Measurements from ENCODE around the gene GNB3. TPM values are rescaled to one million over a fixed set of nuclear protein-coding genes. Genes with fewer than 3 reads are reported as not detected.

GNB3 gene
- total RNA-seq (2022; extraction: Qiagen RNA extraction), result 1.0 to 2.0 TPM (median 1.6 TPM) in 5 replicates

DNA sequence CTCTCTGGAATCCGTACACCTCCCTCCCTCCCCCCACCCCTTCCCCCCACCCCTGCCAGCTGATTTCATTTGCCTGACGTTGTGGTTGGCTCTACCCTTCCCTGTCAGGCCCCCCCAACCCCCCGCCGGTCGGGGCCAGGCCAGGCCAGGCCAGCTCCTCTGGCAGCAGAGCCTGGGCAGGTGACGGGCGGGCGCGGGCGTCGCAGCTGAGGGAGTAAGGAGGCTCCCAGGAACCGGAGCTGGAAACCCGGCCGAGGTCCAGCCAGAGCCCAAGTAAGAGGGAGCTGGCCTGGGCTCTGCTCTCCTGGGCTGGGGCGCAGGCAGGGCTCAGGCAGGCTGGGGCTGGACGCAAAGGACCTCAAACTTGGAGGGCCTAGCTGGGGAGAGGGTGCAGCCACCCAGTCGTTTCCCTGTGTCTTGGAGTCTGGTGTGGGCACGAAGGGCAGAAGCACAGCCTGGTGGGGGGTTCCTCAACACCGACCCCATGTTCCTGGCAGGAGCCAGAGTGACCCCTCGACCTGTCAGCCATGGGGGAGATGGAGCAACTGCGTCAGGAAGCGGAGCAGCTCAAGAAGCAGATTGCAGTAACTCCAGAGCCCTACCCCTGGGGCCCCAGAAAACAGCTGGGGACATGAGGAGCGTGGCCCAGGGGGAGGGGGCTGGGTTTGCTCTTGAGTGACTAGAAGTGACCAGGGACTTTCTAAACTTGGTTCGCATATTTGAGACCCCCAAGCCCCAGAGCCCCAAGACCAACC is at the start of gene GNB3:
GNB3 (plus strand) TSS at position 165 of the 755 bp plus-strand sequence; CDS start at position 528, 363 bp downstream.

DNA sequence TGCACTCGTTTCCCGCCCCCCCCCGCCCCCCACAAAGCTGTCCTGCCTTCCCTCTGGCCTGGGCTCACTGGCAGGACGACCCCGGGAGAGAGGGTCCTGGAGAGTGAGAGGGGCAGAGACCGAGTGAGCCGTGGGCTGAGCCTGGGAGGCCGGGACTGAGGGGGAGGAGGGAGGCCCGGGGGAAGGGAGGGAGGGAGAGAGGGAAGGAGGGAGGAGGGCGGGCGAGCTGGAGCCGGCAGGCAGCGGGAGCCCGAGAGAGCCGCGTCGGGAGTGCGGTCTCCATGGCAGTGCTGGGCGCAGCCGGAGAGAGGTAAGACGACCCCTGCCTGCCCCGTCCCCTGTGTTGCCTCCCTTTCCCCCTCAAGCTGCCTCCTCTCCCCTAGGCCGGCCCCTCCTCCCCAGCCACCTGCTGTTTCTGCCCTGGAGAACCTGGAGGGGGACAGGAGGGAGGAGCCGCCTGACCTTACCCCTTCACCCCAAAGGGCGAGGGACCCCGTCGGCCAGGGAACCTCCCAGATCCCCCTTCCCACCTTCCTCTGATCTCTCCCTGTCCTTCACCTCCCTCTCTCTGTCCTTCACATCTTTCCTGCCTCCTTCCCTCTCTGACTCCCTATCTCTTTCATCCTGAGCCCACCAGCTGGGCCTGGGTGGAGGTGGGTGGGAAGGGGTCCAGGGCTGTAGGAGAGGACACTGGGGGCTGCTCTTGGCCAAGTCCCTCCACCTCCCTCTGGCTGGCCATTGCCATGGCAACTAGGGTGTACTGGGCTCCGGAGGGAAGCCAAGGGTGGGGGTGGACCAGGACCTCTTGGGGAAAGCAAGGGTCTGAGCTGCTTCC is 18.9 kb upstream of the GNB3 start, which contains the start of gene GPR162:
GPR162 (plus strand) TSS at position 231 of the 835 bp plus-strand sequence. CDS start 2,078 bp downstream, outside the sequence.

DNA sequence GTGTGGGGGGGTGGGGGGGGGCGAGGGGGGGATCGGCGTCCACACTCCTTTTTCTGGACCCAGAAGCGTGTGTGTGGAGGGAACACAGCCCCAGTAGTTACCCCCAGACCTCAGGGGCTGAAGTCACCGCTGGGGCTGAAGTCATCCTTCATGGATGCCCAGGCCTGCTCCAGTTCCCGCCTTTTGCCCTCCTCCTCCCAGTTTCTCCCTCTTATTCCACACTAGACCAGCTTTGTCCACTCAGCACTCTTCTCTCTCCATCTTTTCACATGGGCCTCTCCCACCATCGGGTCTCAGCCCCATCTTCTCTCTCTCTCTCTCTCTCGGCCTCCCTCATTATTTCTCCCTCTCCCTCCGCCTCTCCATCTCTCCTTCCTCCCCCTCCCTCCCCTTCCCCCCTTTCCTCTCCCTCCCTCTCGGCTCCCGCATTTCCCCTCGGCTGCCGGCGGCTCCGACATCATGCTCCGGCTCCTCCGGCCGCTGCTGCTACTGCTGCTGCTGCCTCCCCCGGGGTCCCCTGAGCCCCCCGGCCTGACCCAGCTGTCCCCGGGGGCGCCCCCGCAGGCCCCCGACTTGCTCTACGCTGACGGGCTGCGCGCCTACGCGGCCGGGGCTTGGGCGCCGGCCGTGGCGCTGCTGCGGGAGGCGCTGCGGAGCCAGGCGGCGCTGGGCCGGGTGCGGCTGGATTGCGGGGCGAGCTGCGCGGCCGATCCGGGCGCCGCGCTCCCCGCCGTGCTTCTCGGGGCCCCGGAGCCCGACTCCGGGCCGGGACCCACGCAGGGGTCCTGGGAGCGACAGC is 12.5 kb upstream of the GNB3 start, which contains the start of gene P3H3:
P3H3 (plus strand) TSS at position 426 of the 799 bp plus-strand sequence; CDS start at position 460, 34 bp downstream.

DNA sequence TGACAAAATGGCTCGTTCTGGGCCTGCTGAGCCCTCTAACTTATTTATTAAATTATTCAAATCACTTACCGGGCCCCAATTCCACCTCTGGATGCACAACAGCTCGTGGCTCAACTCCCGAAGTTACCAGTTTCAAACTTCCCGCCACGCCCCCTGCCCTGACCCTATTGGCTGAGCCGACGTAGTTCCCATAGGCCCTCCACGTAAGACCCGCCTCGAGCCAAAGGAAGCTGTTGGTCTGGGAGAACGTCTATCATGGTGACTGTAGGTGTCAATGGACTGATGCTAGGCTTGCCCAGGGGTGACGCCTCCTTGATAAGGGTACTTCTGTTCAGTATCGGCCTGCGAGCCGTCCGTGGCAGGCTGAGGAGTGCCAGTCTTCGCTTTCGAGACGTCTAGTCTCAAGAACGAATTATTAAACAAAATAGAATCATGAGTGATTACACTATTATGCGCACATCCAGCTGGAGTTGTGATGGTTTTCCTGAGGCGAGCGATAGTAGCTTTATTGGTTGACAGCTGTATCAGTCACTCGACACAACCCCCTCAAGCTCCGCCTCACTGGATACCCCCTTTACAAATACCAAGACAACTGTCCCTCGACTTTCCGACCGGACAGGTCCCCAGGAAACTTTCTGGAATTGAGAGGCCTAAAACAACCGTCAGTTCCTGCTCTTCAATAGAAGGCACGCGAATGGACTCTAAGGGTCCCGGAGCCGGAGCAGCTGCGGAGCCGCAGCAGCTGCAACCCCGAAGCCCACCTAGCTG is 10.6 kb downstream of the GNB3 start, which contains the start of gene CDCA3:
CDCA3 (minus strand) TSS at position 134 of the 768 bp plus-strand sequence. CDS start 334 bp downstream, outside the sequence.

DNA sequence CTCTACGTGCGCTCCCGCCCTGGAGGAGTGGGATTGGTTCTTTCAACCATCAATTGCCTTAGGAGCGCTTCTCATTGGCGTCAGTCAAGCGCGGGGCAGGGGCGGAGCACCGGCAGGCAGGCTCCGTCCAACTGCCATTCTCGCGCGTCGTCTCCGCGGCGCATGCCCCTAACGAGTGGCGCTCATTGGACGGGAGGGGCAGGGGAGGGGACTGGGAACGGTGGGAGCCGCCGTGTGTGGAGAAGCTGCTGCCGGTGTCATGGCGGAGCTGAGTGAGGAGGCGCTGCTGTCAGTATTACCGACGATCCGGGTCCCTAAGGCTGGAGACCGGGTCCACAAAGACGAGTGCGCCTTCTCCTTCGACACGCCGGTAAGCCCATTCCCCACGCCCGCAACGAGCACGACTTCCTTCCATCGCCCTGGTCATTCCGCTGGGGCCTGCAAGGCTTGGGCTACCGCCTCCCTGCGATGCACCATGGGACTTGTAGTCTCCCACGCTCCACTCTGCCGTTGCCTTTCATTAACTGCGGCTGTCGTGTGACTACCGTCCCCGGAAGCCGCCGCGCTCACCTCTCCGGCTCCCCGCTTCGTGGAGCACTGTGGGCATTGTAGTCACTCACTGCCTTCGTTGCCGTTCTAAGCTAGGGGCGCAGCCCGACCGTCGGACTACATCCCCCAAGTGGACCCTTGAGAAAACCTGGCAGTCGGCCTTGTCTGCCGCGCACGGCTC is 11.4 kb downstream of the GNB3 start, which contains the start of gene USP5:
USP5 (plus strand) TSS at position 230 of the 730 bp plus-strand sequence; CDS start at position 260, 30 bp downstream.

DNA sequence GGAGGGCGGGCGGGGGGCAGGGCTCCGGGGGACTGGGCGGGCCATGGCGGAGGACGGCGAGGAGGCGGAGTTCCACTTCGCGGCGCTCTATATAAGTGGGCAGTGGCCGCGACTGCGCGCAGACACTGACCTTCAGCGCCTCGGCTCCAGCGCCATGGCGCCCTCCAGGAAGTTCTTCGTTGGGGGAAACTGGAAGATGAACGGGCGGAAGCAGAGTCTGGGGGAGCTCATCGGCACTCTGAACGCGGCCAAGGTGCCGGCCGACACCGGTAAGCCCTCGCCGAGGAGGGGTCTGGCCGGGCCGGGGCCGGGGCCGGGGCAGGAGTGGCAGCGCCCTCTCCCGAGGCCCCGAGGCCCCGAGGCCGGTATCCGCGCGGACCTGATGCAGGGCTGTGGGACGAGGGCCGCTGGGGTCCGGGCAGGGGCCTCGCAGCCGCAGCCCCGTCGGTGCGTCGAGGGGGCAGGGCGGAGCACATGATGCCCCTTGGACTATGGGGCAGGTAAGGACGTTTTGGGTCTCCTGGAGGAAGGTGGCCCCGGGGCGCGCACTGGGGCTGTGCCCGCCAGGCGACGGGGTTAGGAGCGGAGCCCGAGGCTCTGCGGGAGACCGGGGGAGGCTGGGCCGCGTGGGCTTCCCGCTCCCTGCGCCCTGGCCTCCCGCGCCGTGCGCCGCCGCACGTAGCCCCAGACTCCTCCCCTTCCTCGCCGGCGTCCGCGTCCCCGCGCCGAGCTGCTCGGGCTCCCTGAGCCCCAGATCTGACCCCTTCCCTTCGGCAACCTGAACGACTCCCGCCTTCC is 26.9 kb downstream of the GNB3 start, which contains the start of gene TPI1:
TPI1 (plus strand) TSS at position 119 of the 798 bp plus-strand sequence; CDS start at position 155, 36 bp downstream.

DNA sequence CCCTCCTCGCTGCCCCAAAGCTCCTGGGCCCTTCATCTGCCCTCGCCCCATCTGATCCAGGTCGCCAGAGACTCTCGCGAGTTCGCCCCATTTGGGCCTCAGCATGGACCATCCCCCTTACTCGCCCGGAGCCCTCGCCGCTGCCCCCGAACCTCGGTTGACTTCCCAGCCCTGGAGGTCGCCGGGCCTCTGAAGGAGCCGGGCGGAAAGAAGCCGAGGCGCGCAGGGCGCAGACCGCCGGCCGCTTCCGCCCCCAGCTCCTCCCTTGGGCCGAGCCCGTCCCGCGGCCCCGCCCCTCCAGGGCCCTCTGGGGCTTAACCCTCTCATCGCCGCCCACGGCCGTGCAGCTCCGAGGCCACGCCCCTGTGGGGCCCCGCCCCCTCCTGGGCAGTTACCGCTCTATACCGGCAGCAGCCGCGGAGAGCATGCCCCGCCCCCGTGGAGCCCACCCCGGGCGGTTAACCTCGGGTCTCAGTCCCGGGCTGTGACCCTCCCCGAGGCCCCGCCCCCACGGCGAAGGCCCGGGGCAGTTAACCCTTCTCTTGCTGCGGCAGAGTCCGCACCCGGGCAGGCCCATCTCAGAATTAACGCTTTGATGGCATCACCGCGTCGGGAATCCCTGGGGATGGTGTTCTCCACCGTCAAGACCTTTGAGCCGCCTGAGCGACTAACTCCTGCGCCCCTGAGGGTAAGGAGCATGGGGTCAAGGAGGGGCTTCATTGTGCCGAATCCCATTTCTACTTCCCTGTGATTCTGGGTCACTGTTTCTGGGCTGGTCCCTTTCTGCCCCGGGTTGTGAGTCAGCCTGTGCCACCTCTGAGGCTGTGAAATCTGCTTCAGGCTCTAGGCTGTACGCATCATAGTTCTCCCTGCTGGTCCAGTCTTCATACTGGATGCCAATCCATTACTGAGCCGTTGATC is 32.6 kb downstream of the GNB3 start, which contains the start of gene SPSB2:
SPSB2 (minus strand) TSS at position 210 of the 921 bp plus-strand sequence. CDS start 402 bp downstream, outside the sequence.

Other genes with a start within 250 kb of the GNB3 start
- 55.8 to 82.9 TPM (median 60.2 TPM) in 5 replicates for gene CHD4, start 233.5 kb upstream of the GNB3 start, total RNA-seq (2022; extraction: Qiagen RNA extraction)
- gene LPAR5, start 205.0 kb upstream of the GNB3 start, total RNA-seq (2022; extraction: Qiagen RNA extraction), result 0.58 to 1.0 TPM (median 0.70 TPM) in 5 replicates
- gene ACRBP, start 193.5 kb upstream of the GNB3 start, total RNA-seq (2022; extraction: Qiagen RNA extraction), result 0.18 to 0.56 TPM (median 0.33 TPM) in 3 of 5 replicates, not detected in the others
- 11.5 to 19.9 TPM (median 14.3 TPM) in 5 replicates for gene ING4, start 177.8 kb upstream of the GNB3 start, total RNA-seq (2022; extraction: Qiagen RNA extraction)
- 53.8 to 60.6 TPM (median 58.4 TPM) in 5 replicates for gene ZNF384, start 151.6 kb upstream of the GNB3 start, total RNA-seq (2022; extraction: Qiagen RNA extraction)
- gene PIANP, start 140.1 kb upstream of the GNB3 start, total RNA-seq (2022; extraction: Qiagen RNA extraction), result 0.76 to 1.1 TPM (median 0.84 TPM) in 5 replicates
- gene COPS7A, start 116.9 kb upstream of the GNB3 start, total RNA-seq (2022; extraction: Qiagen RNA extraction), result 48.4 to 56.5 TPM (median 55.4 TPM) in 5 replicates
- 246 to 305 TPM (median 296 TPM) in 5 replicates for gene MLF2, start 87.8 kb upstream of the GNB3 start, total RNA-seq (2022; extraction: Qiagen RNA extraction)
- gene PTMS, start 74.6 kb upstream of the GNB3 start, total RNA-seq (2022; extraction: Qiagen RNA extraction), result 588 to 898 TPM (median 880 TPM) in 5 replicates
- gene LAG3, start 68.4 kb upstream of the GNB3 start, total RNA-seq (2022; extraction: Qiagen RNA extraction), result 0.51 to 1.9 TPM (median 1.7 TPM) in 5 replicates
- gene CD4, start 51.4 kb upstream of the GNB3 start, total RNA-seq (2022; extraction: Qiagen RNA extraction), result not detected in 5 replicates
- 0.28 to 0.51 TPM (median 0.38 TPM) in 5 replicates for gene GPR162, start 19.1 kb upstream of the GNB3 start, total RNA-seq (2022; extraction: Qiagen RNA extraction)
- gene P3H3, start 12.5 kb upstream of the GNB3 start, total RNA-seq (2022; extraction: Qiagen RNA extraction), result 23.9 to 29.0 TPM (median 26.3 TPM) in 5 replicates
- 73.1 to 82.3 TPM (median 77.5 TPM) in 5 replicates for gene CDCA3, start 10.4 kb downstream of the GNB3 start, total RNA-seq (2022; extraction: Qiagen RNA extraction)
- 71.7 to 88.7 TPM (median 74.7 TPM) in 5 replicates for gene USP5, start 11.2 kb downstream of the GNB3 start, total RNA-seq (2022; extraction: Qiagen RNA extraction)
- 1,586 to 1,659 TPM (median 1,629 TPM) in 5 replicates for gene TPI1, start 26.6 kb downstream of the GNB3 start, total RNA-seq (2022; extraction: Qiagen RNA extraction)
- gene SPSB2, start 32.4 kb downstream of the GNB3 start, total RNA-seq (2022; extraction: Qiagen RNA extraction), result 27.8 to 35.3 TPM (median 31.2 TPM) in 5 replicates
- gene LRRC23, start 63.9 kb downstream of the GNB3 start, total RNA-seq (2022; extraction: Qiagen RNA extraction), result 15.4 to 18.3 TPM (median 17.3 TPM) in 5 replicates
- gene ENO2, start 73.7 kb downstream of the GNB3 start, total RNA-seq (2022; extraction: Qiagen RNA extraction), result 32.5 to 40.3 TPM (median 34.5 TPM) in 5 replicates
- 60.2 to 72.4 TPM (median 67.4 TPM) in 5 replicates for gene ATN1, start 87.0 kb downstream of the GNB3 start, total RNA-seq (2022; extraction: Qiagen RNA extraction)
- not detected in 5 replicates for gene RNU7-1, start 102.9 kb downstream of the GNB3 start, total RNA-seq (2022; extraction: Qiagen RNA extraction)
- gene C12orf57, start 103.1 kb downstream of the GNB3 start, total RNA-seq (2022; extraction: Qiagen RNA extraction), result 256 to 322 TPM (median 309 TPM) in 5 replicates
- gene PTPN6, start 110.4 kb downstream of the GNB3 start, total RNA-seq (2022; extraction: Qiagen RNA extraction), result 9.5 to 13.3 TPM (median 11.7 TPM) in 5 replicates
- 320 to 342 TPM (median 331 TPM) in 5 replicates for gene PHB2, start 129.7 kb downstream of the GNB3 start, total RNA-seq (2022; extraction: Qiagen RNA extraction)
- gene EMG1, start 130.0 kb downstream of the GNB3 start, total RNA-seq (2022; extraction: Qiagen RNA extraction), result 60.1 to 66.2 TPM (median 62.6 TPM) in 5 replicates
- 27.2 to 31.6 TPM (median 29.5 TPM) in 5 replicates for gene LPCAT3, start 177.6 kb downstream of the GNB3 start, total RNA-seq (2022; extraction: Qiagen RNA extraction)
- gene C1S, start 219.8 kb downstream of the GNB3 start, total RNA-seq (2022; extraction: Qiagen RNA extraction), result 40.4 to 68.0 TPM (median 43.8 TPM) in 5 replicates